Measurements from ENCODE around the gene FNBP1L. TPM values are rescaled to one million over a fixed set of nuclear protein-coding genes. Genes with fewer than 3 reads are reported as not detected.

Gene FNBP1L
- total RNA-seq (2014; rRNA removed; shearing (Covaris generic)), result 11.2 and 12.9 TPM in 2 replicates

GRCh38 chr1:93447481-93448291, at the start of gene FNBP1L:
FNBP1L (plus strand) TSS chr1:93448118; CDS start chr1:93448282, 164 bp downstream.

Small RNA genes within 50 kb of the gene (small RNA-seq; reads per million reads assigned to genes)
- 2.8 reads per million, percentile 79 among the genes with 10 or more reads in this experiment for gene RNA5SP53

Other genes starting within 250 kb of the FNBP1L start
- 29.3 and 42.8 TPM in 2 replicates for gene DR1, start 102.2 kb upstream of the FNBP1L start, total RNA-seq (2014; rRNA removed; shearing (Covaris generic))
- 110 and 117 TPM in 2 replicates for gene BCAR3, start 233.7 kb downstream of the FNBP1L start, total RNA-seq (2014; rRNA removed; shearing (Covaris generic))

Data from A375 (cell line).